GM21526 (cell line): Measurements from ENCODE around the gene TTC5.
A peak's percentile ranks its signal among the peaks of the same experiment; 100 is the strongest.
"Not testable (repeated sequence)": the region's sequence is repeated elsewhere in the genome, so short reads cannot be mapped to it uniquely, and the experiment has no call there.

Source experiments
- ATAC-seq: cut with Tn5 transposase; IDR thresholded peaks from one replicate; pipeline ENCODE4 v1.9.1; 2021; ENCODE audit warnings: moderate library complexity; ENCODE audit not compliant: unreplicated experiment, low FRiP score

The TTC5 gene, protein sequence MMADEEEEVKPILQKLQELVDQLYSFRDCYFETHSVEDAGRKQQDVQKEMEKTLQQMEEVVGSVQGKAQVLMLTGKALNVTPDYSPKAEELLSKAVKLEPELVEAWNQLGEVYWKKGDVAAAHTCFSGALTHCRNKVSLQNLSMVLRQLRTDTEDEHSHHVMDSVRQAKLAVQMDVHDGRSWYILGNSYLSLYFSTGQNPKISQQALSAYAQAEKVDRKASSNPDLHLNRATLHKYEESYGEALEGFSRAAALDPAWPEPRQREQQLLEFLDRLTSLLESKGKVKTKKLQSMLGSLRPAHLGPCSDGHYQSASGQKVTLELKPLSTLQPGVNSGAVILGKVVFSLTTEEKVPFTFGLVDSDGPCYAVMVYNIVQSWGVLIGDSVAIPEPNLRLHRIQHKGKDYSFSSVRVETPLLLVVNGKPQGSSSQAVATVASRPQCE

DNA sequence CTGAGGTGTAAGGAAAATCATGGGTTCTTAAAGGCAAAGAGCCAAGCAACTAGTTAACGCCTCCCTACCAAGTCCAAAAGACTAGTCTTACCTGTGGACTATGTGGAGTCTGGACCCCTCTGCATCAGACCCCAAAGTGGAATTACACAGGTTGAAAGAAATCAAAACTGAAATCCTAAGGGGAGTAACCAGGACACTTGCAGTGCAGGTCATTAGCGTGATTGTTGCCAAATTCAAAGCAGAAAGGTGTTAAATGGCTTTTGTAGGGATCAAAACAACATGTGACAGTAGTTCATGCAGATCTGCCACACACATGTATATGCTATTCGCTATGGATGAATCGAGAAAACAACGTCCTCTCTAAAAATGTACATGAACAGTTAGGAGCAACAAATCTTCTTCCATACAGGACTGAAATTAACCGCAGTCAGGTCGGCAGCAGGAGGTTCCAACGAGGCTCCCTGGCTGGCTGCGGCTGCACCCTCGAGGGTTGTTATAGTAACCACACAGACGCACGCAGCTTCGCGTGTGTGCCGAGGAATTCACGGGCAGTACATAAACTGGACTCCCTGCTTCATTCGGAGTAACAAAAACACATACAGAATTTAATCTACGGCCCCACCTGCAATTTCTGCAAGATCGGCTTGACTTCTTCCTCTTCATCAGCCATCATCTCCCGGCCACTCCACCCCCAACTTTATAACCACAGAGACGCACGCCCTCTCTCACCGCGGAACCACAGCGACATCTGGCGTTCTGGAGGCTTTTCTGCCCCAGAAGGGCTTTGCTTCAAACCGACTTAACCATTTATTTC is at the start of gene TTC5:
Gene TTC5 (minus strand): TSS at position 687 of the 814 bp plus-strand sequence. CDS start 14 bp downstream, at position 673.
- ATAC-seq, result peak; percentile 94

DNA sequence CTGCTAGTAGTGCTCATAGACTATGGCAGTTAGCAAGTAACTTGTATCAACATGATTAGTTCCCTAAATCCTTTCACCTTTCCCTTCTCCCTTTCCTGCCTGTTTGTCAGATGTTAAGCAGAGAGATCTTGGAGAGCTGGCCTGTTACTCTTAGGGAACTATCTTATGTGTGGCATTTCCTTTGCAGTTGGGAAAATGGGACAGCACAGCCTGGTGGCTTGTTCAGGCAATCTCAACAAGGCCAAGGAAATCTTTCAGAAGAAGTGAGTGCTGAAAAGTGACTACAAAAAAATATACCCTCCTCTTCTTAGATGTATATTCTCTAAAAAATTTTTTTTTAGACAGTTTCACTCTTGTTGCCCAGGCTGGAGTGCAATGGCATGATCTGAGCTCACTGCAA is 45.1 kb upstream of the TTC5 start:
- ATAC-seq, result no peak

DNA sequence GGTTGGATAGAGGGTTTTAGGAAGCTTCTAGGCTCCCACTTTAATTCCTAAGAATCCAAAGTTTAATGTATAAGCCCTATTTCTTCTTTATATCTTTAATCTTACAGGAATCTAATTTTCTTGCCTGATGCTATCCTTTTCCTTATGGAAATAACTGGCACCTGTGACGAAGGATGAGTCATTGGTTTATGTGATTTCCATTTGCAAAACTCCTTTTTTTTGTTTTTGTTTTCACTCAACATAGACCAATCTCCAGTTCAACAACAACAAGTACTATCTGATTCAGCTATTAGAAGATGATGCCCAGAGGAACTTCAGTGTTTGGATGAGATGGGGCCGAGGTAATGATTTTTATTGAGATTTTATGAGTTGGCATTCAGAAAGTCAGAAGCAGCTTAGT is 44.5 kb upstream of the TTC5 start:
- ATAC-seq, result no peak

DNA sequence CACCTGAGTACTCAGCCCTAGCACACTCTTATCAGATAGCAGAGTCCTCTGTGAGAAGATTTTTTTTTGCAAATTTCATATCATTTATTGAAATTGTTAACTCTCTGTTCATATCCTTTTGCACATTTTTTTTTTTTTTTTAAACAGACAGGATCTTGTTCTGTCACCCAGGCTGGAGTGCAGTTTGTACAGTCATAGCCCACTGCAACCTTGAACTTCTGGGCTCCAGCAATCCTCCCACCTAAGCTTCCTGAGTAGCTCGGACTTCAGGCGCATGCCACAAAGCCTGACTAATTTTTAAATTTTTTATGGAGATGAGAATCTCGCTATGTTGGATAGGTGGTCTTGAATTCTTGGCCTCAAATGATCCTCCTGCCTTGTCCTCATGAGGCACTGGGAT is 42.0 kb upstream of the TTC5 start:
- ATAC-seq, result no peak

- ATAC-seq, result no peak
These were observed 41.0 kb upstream of the TTC5 start for GRCh38 chr14:20346713-20347112.

GRCh38 chr14:20345366-20345765 is 39.6 kb upstream of the TTC5 start:
- ATAC-seq, result no peak

- no peak for ATAC-seq
These were observed 38.1 kb upstream of the TTC5 start for GRCh38 chr14:20343862-20344220.

DNA sequence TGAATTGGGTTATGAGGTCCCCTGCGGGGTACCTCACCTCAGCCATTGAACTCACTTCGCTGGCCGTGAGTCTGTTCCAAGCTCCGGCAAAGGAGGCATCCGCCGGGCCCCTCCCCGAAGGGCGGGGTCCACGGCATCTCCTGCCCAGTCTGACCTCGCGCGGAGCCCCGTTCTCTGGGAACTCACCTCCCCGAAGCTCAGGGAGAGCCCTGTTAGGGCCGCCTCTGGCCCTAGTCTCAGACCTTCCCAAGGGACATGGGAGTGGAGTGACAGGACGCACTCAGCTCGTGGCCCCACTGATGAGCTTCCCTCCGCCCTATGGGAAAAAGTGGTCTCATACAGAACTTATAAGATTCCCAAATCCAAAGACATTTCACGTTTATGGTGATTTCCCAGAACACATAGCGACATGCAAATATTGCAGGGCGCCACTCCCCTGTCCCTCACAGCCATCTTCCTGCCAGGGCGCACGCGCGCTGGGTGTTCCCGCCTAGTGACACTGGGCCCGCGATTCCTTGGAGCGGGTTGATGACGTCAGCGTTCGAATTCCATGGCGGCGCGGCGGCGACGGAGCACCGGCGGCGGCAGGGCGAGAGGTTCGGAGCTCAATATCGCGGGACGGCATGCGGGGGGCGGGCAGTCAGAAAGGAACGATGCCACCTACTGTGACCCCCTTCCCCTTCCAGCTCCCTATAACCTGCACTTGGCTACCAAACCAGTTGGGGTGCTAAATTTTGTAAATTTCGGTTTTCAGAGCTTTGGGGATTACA is 37.5 kb upstream of the TTC5 start, which contains the start of gene PARP2:
Gene PARP2 (plus strand): TSS at position 544 of the 770 bp plus-strand sequence. CDS start 7 bp downstream, at position 551.
- peak; percentile 85 for ATAC-seq

GRCh38 chr14:20341646-20342045 is 35.9 kb upstream of the TTC5 start:
- no peak for ATAC-seq

DNA sequence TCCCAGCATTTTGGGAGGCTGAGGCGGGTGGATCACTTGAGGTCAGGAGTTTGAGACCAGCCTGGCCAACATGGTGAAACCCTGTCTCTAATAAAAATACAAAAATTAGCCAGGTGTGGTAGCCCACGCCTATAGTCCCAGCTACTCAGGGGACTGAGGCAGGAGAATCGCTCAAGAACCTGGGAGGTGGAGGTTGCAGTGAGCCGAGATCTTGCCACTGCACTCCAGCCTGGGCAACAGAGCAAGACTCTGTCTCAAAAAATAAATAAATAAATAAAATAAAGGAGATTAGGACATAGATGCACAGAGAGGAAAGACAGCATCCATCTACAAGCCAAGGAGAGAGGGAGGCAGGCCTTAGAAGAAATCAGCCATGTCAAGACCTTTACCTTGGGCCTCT is 35.3 kb upstream of the TTC5 start:
- not testable (repeated sequence) for ATAC-seq

- ATAC-seq, result no peak
These were observed 28.3 kb upstream of the TTC5 start for GRCh38 chr14:20334017-20334416.

DNA sequence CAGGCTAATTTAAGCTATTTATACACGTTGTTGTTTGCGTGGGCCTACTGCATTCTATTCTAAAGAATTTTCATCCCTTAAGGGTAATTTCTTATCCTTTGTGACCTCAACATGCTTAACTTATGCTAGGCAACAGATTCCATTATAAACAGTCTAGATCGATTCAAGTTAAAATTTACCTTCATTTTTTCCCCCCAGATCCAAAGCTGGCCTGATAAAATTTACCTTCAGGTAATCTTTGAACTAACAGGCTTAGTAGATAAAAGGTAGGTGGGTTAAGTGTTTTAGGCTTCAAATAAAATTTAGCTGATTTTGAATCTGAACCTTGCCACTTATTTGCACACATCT is 27.7 kb upstream of the TTC5 start:
- ATAC-seq, result no peak

DNA sequence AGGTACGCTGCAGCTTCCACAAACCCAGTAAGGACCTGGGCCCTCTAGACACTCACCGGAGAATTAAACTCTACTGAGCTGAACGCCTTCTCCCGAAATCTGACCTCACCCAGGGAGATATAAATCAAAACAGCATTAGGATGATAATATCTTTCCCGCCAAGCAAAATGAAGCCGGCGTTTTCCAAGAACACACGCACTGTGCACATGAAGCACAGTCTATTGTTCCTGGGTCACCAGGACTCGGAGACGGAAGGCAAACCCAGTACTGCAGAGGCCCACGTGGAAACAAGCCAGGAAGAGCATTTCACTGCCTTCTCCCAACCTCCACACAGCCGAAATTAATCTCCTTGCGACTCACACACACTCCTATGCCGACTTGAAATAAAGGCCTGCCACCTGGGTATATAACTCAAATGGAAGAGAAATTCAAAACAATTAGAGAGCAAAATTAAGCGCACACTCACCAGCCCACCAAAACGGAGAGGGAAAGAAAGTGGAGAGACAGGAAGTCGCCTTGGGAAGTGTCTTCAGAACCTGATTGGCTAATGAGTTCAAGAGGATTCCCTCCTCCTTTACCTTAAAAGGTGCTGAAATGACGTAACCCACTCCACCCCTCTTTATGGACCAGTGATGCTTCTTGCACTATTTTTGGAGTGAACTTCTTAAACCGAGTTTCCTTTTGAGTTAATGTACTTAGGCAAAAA is 27.2 kb upstream of the TTC5 start, which contains the start of gene CCNB1IP1:
Gene CCNB1IP1 (minus strand): TSS at position 492 of the 706 bp plus-strand sequence. CDS start 16,756 bp downstream, outside the sequence.
- peak; percentile 94 for ATAC-seq

DNA sequence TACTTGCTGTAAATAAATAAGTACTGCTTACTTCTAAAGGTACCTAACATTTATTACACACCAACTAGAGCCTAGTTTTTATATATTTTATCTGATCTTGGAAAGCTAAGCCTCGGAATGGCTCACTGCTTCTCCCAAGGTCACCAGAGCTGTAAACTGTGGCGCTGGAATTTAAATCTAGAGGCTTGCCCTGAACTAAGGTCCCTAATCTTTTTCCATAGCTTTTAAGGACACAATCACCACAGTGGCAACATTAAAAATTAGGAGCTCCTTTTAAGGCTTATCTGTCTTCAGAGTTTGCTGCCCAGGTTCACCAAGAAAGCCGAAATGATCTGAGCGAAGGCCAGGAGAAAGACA is 26.7 kb upstream of the TTC5 start:
- ATAC-seq, result no peak

- no peak for ATAC-seq
These were observed 25.4 kb upstream of the TTC5 start for GRCh38 chr14:20331053-20331613.

DNA sequence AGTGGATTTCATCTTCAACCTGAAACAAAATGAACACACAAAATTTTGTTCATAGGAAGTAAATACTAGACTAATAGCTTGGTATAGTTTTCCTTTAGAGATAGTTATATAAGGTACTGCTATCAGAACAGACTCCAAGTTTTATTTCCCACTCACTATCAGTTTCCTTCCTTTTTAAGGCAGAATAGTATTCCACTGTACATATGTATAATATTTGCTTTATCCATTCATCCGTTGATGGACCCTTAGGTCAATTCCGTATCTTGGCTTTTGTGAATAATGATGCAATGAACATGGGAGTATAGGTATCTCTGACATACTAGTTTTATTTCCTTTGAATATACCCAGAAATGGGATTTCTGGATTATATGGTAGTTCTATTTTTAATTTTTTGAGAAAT is 23.6 kb upstream of the TTC5 start:
- ATAC-seq, result no peak

DNA sequence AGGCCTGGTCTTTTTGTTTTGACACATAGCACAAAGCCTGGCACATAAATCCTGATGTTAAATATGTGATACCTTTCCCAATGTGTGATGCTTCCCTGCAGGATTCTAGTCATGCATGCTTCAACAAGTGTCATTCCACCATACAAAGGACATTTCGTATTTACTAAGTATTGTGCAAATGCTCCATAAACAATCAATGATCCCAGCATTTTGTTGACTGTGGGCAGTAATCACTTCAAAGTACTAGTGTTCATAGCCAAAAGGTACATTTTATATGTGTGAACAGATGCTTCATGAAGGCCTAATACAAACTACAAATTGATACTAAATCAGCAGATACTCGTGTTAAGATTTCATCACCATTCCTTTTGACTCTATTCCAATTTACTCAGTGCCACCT is 23.0 kb upstream of the TTC5 start:
- ATAC-seq, result no peak

DNA sequence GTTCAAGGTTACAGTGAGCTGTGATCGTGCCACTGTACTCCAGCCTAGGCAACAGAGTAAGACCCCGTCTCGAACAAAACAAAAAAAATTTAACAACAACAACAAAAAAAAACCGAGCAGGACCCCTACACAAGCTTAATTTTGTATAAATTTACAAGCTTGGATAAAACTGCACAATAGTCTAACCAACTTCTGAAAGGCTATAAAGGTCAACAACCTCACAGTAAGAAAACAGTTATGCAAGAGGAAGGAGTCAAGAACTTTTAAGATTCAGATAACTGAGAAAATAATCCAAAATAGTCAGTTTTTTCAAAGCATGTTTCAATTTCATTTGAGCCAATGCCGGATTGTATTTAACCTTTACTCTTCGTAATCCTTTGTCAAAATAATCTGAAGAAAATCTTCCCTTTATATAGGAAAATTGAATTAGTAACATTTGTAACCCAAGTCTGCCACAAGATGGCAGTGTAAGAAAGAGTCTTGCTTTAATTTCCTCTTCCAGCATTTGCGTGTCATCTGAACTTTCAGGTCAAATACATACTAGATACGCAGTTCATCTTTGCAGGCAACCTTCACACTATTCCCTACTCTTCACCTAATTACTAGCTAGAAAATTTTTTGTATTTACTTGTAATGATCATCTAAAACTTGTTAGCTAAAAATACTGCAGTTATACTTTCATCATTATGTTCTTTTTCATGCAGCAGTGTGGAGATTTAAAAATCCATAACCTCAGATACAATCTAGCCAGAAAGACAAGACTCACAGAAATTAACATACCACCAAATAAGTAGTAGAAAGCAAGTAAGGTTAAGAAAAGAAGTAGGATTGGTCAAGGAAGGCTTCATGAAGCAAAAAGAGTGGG is 21.5 kb upstream of the TTC5 start:
- no peak for ATAC-seq

GRCh38 chr14:20317720-20318119 is 12.0 kb upstream of the TTC5 start:
- ATAC-seq, result no peak
